Stimulated activated CD4-positive, alpha-beta T cell treated with anti-CD3 and anti-CD28 coated beads, Interleukin-1b, Interleukin-23, amount 100 ng/mL, for 1 hour (primary cell): ENCODE results near the gene ASAH2B.
"Not testable (repeated sequence)": the region's sequence is repeated elsewhere in the genome, so short reads cannot be mapped to it uniquely, and the experiment has no call there.

Source experiments
- DNase-seq, 2 donors: peaks; one replicate each; pipeline ENCODE4 v3.0.0-alpha.2; 2020; ENCODE audit warnings: low read depth in 2 of 2

Gene ASAH2B

GRCh38 chr10:50739618-50740292 is at the start of gene ASAH2B:
TSS of gene ASAH2B (plus strand) at chr10:50739936. CDS start at chr10:50745131, 5,195 bp downstream.
- peak; percentile 47 to 57 for DNase-seq

- not testable (repeated sequence) for DNase-seq
These were observed 41.9 kb upstream of the ASAH2B start for GRCh38 chr10:50697819-50698218.

- DNase-seq: not testable (repeated sequence)
These were observed 37.8 kb upstream of the ASAH2B start for GRCh38 chr10:50701947-50702346.

DNA sequence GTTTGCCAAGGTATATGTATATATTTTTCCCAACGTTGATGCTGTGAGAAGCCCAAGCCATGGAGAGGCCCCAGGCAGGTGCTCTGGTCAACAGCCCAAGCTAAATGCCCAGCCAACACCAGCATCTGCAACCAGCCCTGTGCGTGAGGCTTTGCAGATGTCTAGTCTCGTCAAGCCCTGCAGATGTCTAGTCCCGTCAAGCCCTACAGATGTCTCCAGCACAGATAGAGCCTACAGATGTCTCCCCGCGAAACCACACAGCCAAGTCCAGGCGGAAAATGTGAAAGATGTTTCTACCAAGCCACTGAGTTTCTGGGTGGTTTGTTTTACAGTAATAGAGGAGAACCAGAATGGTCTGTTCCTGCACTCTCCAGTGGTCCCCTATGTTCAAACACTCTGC is 36.7 kb upstream of the ASAH2B start:
- DNase-seq: not testable (repeated sequence)

DNA sequence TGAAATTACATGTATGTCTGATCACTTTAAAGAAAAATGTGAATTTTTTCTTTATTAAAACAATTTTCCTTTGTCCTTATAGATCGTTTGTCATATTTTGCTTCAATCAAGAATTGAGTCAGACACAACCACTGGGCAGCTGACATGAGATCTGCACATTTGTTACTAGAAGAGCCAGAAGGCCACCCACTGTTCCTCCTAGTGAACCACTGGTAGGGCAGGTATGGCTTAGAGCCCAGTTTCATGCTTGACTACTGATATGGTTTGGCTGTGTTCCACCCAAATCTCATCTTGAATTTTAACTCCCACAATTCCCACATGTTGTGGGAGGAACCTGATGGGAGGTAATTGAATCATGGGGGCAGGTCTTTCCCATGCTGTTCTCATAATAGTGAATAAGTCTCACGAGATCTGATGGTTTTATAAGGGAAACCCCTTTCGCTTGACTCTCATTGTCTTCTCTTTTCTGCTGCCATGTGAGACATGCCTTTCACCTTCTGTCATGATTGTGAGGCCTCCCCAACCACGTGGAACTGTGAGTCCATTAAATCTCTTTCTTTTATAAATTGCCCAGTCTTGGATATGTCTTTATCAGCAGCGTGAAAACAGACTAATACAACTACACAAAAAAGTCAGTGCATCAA is 35.2 kb upstream of the ASAH2B start:
- DNase-seq: not testable (repeated sequence)

DNA sequence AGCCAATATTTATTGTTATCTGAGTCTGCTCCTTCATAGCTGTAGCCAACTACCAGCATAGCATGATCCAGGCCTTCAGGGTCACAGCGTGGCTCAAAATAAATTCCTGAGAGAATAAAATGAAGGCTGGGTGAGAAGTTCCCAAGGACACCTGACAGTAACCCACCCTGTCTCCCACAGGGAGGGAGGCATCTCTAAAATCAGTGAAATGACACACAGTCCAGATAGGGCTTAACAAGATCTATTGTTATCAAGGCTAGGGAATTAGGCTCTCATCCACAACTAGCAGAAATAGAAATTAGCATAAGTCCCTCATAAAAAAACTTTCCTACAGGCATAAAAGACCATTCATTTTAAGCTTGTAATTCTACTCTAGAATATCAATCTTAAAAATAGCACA is 33.7 kb upstream of the ASAH2B start:
- DNase-seq: not testable (repeated sequence)

DNA sequence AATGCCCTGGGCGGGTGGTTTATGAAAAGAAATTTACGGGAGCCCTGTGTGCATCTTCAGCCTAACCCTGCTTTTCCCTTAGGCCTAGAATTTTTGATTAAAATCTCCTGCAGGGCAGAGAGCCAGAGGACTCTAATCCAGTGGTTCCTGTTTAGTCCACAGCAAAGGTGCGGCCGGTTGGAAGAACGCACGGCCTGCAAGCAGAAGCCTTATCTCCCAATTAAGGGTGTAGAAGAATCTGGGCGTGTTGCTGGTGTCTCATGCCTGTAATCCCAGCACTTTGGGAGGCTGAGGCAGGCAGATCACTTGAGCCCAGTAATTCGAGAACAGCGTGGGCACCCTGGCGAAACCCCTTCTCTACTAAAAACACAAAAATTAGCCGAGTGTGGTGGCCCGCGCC is 29.5 kb upstream of the ASAH2B start:
- DNase-seq: not testable (repeated sequence)

- DNase-seq: not testable (repeated sequence)
These were observed 15.9 kb upstream of the ASAH2B start for GRCh38 chr10:50723812-50724211.

DNA sequence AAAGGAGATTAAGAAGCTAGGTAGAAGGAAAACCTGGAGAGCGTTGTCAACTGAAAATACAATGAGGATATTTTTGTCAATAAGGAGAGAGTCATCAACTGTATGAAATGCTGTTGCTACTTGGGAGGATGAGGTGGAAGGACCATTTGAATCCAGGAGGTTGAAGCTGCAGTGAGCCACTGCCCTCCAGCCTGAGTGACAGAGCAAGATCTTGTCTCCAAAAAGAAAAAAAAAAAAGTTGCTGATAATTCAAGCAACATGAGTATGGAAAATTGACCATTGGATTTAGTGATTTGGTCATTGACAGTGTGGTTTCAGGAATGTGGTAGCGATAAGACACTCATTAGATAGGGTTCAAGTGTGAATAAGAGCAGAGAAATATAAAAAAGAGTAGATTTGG is 11.6 kb upstream of the ASAH2B start:
- DNase-seq: not testable (repeated sequence)

DNA sequence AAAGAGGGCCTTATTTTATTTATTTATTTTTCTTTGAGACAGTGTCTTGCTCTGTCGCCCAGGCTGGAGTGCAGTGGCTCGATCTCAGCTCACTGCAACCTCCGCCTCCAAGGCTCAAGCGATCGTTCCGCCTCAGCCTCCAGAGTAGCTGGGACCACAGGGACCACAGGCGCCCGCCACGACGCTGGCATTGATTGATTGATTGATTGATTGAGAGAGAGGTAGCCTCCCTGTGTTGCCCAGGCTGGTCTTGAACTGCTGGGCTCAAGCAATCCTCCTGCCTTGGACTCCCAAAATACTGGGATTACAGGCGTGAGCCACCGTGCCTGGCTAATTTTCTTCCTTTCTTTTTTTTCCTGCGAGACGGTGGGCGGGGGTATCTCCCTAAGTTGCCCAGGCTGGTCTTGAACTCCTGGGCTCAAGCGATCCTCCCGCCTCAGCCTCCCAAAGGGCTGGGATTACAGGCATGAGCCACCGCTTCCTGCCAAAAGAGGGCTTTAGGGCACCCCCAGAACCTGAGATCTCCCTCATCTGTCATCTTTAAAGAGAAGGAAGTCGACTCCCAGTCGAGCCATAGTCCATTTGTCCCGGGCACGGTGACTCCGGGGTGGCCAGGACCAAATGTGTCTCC is 634 bp upstream of the ASAH2B start:
- not testable (repeated sequence) for DNase-seq

- no peak for DNase-seq
These were observed 535 bp downstream of the ASAH2B start for GRCh38 chr10:50740293-50740648.

DNA sequence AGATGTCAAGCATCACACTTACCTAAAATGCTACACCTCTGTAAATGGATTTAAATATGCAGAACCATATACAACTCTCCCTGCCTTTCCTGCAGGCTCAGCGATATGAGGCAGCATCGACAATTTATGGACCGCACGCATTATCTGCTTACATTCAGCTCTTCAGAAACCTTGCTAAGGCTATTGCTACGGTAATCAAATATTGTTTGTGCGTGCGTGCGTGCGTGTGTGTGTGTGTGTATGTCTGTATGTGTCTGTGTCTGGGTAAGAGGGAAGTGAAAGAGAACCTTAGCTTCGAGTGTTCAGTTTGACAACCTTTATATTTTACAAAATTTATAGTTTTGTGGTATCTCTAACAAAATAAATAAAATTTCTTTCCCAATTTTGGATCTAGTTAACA is 3.1 kb downstream of the ASAH2B start:
- DNase-seq: not testable (repeated sequence)

DNA sequence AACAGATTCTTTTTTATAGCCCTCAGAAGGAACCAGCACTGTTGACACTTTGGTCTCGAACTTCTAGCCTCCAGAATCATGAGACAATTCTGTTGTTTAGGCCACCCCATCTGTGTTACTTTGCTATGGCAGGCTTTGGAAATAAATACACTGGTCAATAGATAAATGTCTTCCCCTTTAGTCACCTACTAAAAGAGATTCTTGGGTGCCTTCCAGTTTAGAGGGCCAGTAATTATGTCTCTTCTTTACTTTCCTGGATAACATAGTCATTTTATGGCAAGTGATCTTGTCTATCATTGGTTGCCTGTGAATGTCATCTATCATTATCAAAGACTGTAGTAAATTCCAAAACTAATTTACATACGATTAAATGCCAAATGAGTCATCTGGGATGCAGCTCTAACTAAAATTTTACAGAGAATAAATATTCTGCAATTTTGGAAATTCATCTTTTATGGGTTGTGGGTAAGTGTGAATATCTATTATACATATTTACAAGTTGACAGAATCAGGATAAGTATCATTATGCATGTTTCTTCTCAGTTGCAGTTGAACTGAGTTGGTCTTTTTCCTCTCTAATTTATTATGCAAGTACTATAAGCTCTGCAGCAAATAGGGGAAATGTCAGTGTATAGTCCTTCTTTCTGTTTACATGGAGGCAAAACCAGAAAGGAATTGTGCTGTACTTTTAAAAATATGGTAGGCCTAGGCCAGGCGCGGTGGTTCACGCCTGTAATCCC is 27.2 kb downstream of the ASAH2B start:
- not testable (repeated sequence) for DNase-seq

DNA sequence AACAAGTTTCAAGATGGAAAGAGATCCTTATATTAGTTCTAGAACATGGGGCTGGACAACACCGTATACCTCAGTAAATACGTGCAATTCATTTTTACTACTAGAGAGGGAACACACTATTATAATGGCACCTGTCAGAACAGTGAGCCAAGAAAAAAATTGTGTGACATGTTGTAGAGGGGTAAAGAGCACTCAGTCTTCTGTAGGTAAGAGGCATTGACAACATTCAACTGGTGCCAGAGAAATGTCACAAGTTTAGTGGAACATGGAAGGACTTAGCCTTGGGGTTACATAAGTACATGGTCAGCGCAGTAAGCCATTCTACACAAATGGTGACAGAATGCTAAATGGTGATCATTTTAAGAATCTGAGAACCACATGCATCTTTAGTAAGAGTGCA is 32.3 kb downstream of the ASAH2B start:
- not testable (repeated sequence) for DNase-seq

DNA sequence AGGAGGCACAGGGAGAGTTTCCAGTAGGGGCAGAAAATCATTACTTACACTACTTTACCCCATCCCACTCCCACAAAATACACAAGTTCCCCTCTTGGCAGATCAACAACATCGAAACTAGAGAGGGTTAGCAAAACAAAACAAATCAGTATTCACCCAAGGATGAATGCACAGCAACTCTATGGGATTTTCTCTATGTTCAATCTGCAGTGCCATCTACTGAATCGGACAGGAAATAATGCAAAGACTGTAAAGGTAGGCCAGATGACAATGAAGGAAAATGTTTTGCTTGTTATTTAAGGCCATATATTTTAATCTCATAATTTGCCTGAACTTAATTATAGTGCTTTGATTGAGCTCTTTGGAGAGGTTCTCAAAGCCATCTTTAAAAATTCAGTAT is 35.1 kb downstream of the ASAH2B start:
- not testable (repeated sequence) for DNase-seq

DNA sequence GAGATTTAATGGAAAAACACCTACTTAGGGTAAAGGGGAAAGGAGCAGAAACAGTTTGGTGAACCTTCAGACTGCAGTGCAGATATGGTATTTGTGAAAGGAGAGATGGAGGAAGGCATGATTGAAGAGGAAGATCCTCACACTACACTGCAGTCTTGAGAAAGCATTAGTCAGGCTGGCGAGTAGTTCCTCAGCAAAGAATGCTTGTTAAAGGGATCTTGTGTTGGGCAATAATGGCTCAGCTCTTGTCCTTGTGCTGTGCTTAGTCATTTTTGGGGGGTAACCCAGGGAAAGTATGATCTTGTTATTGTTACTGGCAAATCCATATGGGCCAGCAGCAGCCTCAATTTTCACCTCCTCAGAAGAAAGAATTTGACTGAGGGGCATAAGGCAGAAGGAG is 40.3 kb downstream of the ASAH2B start:
- DNase-seq: not testable (repeated sequence)

GRCh38 chr10:50782017-50782416 is 42.3 kb downstream of the ASAH2B start:
- DNase-seq: not testable (repeated sequence)

DNA sequence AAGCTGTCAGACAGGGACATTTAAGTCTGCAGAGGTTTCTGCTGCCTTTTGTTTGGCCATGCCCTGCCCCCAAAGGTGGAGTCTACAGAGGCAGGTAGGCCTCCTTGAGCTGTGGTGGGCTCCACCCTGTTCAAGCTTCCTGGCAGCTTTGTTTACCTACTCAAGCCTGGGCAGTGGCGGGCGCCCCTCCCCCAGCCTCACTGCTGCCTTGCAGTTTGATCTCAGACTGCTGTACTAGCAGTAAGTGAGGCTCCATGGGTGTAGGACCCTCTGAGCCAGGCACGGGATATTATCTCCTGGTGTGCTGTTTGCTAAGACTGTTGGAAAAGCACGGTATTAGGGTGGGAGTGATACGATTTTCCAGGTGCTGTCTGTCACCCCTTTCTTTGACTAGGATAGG is 48.2 kb downstream of the ASAH2B start:
- DNase-seq: not testable (repeated sequence)

- no peak for DNase-seq
These were observed 49.5 kb downstream of the ASAH2B start for GRCh38 chr10:50788951-50789945.

DNA sequence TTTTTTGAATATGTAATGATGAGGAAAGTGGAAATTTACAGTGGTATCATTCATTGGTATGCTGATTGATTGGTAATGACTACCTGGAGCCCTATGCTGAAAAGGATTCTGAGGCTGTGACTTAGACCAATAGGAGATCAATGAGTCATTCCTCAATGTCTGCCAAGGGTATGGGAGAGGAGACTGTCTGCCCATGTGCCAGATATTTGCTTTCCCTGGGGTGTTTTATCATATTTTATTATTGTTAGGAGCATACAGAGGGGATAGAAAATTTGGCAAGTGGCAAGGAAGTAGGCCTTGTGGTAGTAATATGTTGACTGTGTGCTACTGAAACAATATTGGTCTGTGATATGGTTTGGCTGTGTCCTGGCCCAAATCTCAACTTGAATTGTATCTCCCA is 54.8 kb downstream of the ASAH2B start:
- DNase-seq: no peak

- no peak for DNase-seq
These were observed 57.0 kb downstream of the ASAH2B start for GRCh38 chr10:50796693-50797092.
